HepG2 (cell line): ENCODE results near the gene ZNF429. TPM values are rescaled to one million over a fixed set of nuclear protein-coding genes. Genes with fewer than 3 reads are reported as not detected.

ENCODE experiments used
- ATAC-seq: fragments of 200-7000 bp; cut with Tn5 transposase; 3 replicates; pipeline ENCODE4 v1.9.1; 2020; ENCODE audit warnings: mild to moderate bottlenecking, moderate library complexity
- BruUV-seq: library from RNA; stranded (reverse); fragments of 400-500 nt; replicated peaks from 2 replicates; lab custom pipeline; 2021; lab: Mats Ljungman, UMichigan
- CTCF ChIA-PET: fragments of 300-600 bp; formaldehyde crosslinking; extraction: SDS; loops from one replicate; lab custom pipeline; 2021; ENCODE audit warnings: low total read pairs, inconsistent platforms, low intra/inter-chr PET ratio; lab: Yijun Ruan, JAX
- POLR2A ChIA-PET: fragments of 350-600 bp; sonication (Branson Sonifier 250); formaldehyde crosslinking; loops from one replicate; lab custom pipeline; 2020; ENCODE audit warnings: antibody characterized with exemption, inconsistent platforms; lab: Yijun Ruan, JAX
- DNase-seq: peaks from one replicate; pipeline ENCODE4 v3.0.0-alpha.2; 2015; ENCODE audit warnings: low spot score
- FAIRE-seq: peaks from 3 replicates; lab custom pipeline; 2011; peaks lifted over from hg19 to GRCh38; lab: Jason Lieb, UNC
- H2AFZ ChIP-seq: one replicate; pipeline ENCODE4 v1.6.1; 2011; ENCODE audit warnings: low read length, inconsistent platforms
- H3K27ac ChIP-seq: fragments of 300-600 bp; 3 replicates; pipeline ENCODE4 v1.8.0; 2011; ENCODE audit warnings: mixed run types, mild to moderate bottlenecking, mixed read lengths, low read length, inconsistent platforms; ENCODE audit not compliant: insufficient read depth; ENCODE audit errors: extremely low read length
- H3K27me3 ChIP-seq, 2 experiments: fragments of 200-600 bp in 1 of 2; 2 replicates in 1 of 2; 3 replicates in 1 of 2; pipeline versions ENCODE4 v1.6.0 to v1.8.0; 2011; ENCODE audit warnings: low read length in 2 of 2, mild to moderate bottlenecking in 2 of 2, moderate library complexity in 2 of 2, inconsistent platforms in 1 of 2; ENCODE audit not compliant: insufficient read depth in 2 of 2, control insufficient read depth in 1 of 2
- H3K36me3 ChIP-seq, 2 experiments: fragments of 200-600 bp in 1 of 2; replicated peaks in 1 of 2; 2 replicates in 1 of 2; 3 replicates in 1 of 2; pipeline versions ENCODE4 v1.5.1 to v1.8.0; 2011; ENCODE audit warnings: low read length in 2 of 2, inconsistent platforms in 1 of 2; ENCODE audit not compliant: insufficient read depth in 2 of 2, control insufficient read depth in 1 of 2
- H3K4me1 ChIP-seq: 2 replicates; pipeline ENCODE4 v1.5.1; 2012; ENCODE audit warnings: low read length, inconsistent platforms; ENCODE audit not compliant: insufficient read depth
- H3K4me2 ChIP-seq: 2 replicates; pipeline ENCODE4 v1.6.0; 2011; ENCODE audit warnings: low read depth, low read length, inconsistent platforms
- H3K4me3 ChIP-seq, 3 experiments: fragments of 200-600 bp in 1 of 3; sonication (generic), shearing (Covaris generic) in 1 of 3; replicated peaks in 1 of 3; 2 replicates each; pipeline ENCODE4 v1.5.1; 2011 to 2016; ENCODE audit warnings: low read length in 3 of 3, inconsistent platforms in 2 of 3, low read depth in 2 of 3, mild to moderate bottlenecking in 2 of 3, control low read depth in 1 of 3, mixed read lengths in 1 of 3; ENCODE audit not compliant: insufficient read depth in 1 of 3
- H3K79me2 ChIP-seq: one replicate; pipeline ENCODE4 v1.6.1; 2011; ENCODE audit warnings: low read length, inconsistent platforms; ENCODE audit not compliant: insufficient read depth
- H3K9ac ChIP-seq: 2 replicates; pipeline ENCODE4 v1.6.0; 2011; ENCODE audit warnings: mild to moderate bottlenecking, low read depth, low read length, inconsistent platforms; ENCODE audit not compliant: insufficient read depth
- H3K9me3 ChIP-seq: 2 replicates; pipeline ENCODE4 v1.5.1; 2012; ENCODE audit warnings: mild to moderate bottlenecking, low read length
- H4K20me1 ChIP-seq: 2 replicates; pipeline ENCODE4 v1.6.0; 2011; ENCODE audit warnings: inconsistent platforms, mild to moderate bottlenecking, low read length, moderate library complexity; ENCODE audit not compliant: insufficient read depth
- AGO1 ChIP-seq: fragments of 200-400 bp; formaldehyde crosslinking; IDR thresholded peaks from 2 replicates; pipeline ENCODE4 v1.6.1; 2017; ENCODE audit warnings: mild to moderate bottlenecking, low read depth, low read length, moderate library complexity; ENCODE audit not compliant: poor library complexity, severe bottlenecking
- CBX5 ChIP-seq: sonication (generic); formaldehyde crosslinking; IDR thresholded peaks from 2 replicates; pipeline ENCODE4 v1.4.0; 2020; ENCODE audit warnings: missing genetic modification reagents, borderline replicate concordance
- CREM ChIP-seq, 2 experiments: sonication (generic) in 1 of 2; formaldehyde crosslinking in 1 of 2; IDR thresholded peaks; 2 replicates each; pipeline versions ENCODE4 v1.4.0 to v1.6.1; 2016 to 2020; ENCODE audit warnings: antibody characterized with exemption in 1 of 2, mild to moderate bottlenecking in 1 of 2, missing genetic modification reagents in 1 of 2
- ETV6 ChIP-seq: sonication (generic); formaldehyde crosslinking; conservative IDR thresholded peaks from 2 replicates; pipeline ENCODE4 v1.4.0; 2020; ENCODE audit warnings: missing genetic modification reagents
- FOXC1 ChIP-seq: sonication (generic); formaldehyde crosslinking; IDR thresholded peaks from 2 replicates; pipeline ENCODE4 v1.8.0; 2022; ENCODE audit warnings: mild to moderate bottlenecking, missing genetic modification reagents, borderline replicate concordance
- GZF1 ChIP-seq: sonication (generic); formaldehyde crosslinking; IDR thresholded peaks from 2 replicates; pipeline ENCODE4 v1.5.1; 2020; ENCODE audit warnings: mild to moderate bottlenecking, missing genetic modification reagents
- JUND ChIP-seq: sonication (generic); formaldehyde crosslinking; IDR thresholded peaks from 2 replicates; pipeline ENCODE4 v1.8.0; 2022; ENCODE audit warnings: mild to moderate bottlenecking, missing genetic modification reagents
- KDM2A ChIP-seq: sonication (generic); formaldehyde crosslinking; IDR thresholded peaks from 2 replicates; pipeline ENCODE4 v1.4.0; 2020; ENCODE audit warnings: low read depth, missing genetic modification reagents, borderline replicate concordance
- MAFK ChIP-seq, 2 experiments: IDR thresholded peaks in 1 of 2; conservative IDR thresholded peaks in 1 of 2; 2 replicates each; pipeline ENCODE4 v1.6.1; 2011; ENCODE audit warnings: improper control_type of control experiment in 2 of 2, low read length in 2 of 2
- MTF2 ChIP-seq: sonication (generic); formaldehyde crosslinking; IDR thresholded peaks from 2 replicates; pipeline ENCODE4 v1.5.0; 2020; ENCODE audit warnings: missing genetic modification reagents, borderline replicate concordance
- PPARG ChIP-seq: conservative IDR thresholded peaks from 2 replicates; pipeline ENCODE4 v1.6.1; 2016; ENCODE audit warnings: missing biosample characterization, missing genetic modification reagents
- RFX3 ChIP-seq: IDR thresholded peaks from 2 replicates; pipeline ENCODE4 v1.6.1; 2016; ENCODE audit warnings: missing biosample characterization, missing genetic modification reagents
- SRF ChIP-seq: IDR thresholded peaks from 2 replicates; pipeline ENCODE4 v1.6.1; 2011; ENCODE audit warnings: mild to moderate bottlenecking, low read depth, low read length, moderate library complexity
- ZBTB1 ChIP-seq: sonication (generic); formaldehyde crosslinking; IDR thresholded peaks from 2 replicates; pipeline ENCODE4 v1.4.0; 2020; ENCODE audit warnings: missing genetic modification reagents, borderline replicate concordance
- ZNF12 ChIP-seq: sonication (generic); formaldehyde crosslinking; IDR thresholded peaks from 2 replicates; pipeline ENCODE4 v1.5.0; 2020; ENCODE audit warnings: missing genetic modification reagents
- ZNF138 ChIP-seq: sonication (generic); formaldehyde crosslinking; IDR thresholded peaks from 2 replicates; pipeline ENCODE4 v1.5.0; 2020; ENCODE audit warnings: mild to moderate bottlenecking, low read depth, missing genetic modification reagents
- ZNF20 ChIP-seq: sonication (generic); formaldehyde crosslinking; IDR thresholded peaks from 2 replicates; pipeline ENCODE4 v1.4.0; 2020; ENCODE audit warnings: mild to moderate bottlenecking, moderate library complexity, missing genetic modification reagents
- ZNF263 ChIP-seq: sonication (generic); formaldehyde crosslinking; IDR thresholded peaks from 2 replicates; pipeline ENCODE4 v1.4.0; 2020; ENCODE audit warnings: missing genetic modification reagents
- ZNF549 ChIP-seq: sonication (generic); formaldehyde crosslinking; IDR thresholded peaks from 2 replicates; pipeline ENCODE4 v1.5.0; 2020; ENCODE audit warnings: missing genetic modification reagents
- ZNF556 ChIP-seq: sonication (generic); formaldehyde crosslinking; IDR thresholded peaks from 2 replicates; pipeline ENCODE4 v1.4.0; 2020; ENCODE audit warnings: mild to moderate bottlenecking, missing genetic modification reagents, borderline replicate concordance
- ZNF607 ChIP-seq: sonication (generic); formaldehyde crosslinking; IDR thresholded peaks from 2 replicates; pipeline ENCODE4 v1.5.1; 2020; ENCODE audit warnings: missing genetic modification reagents, mild to moderate bottlenecking, borderline replicate concordance
- ZNF782 ChIP-seq: sonication (generic); formaldehyde crosslinking; IDR thresholded peaks from 2 replicates; pipeline ENCODE4 v1.4.0; 2020; ENCODE audit warnings: missing genetic modification reagents, mild to moderate bottlenecking, borderline replicate concordance
- ZNF792 ChIP-seq: IDR thresholded peaks from 2 replicates; pipeline ENCODE4 v1.6.1; 2016
- WGBS: methylation state at CpG from one replicate; pipeline ENCODE4 v1.1.6; 2017; ENCODE audit warnings: low lambda C conversion rate; 5-methylcytosine and 5-hydroxymethylcytosine counted together
- in situ Hi-C: cut with HindIII; loops from 2 replicates; pipeline ENCODE4 v1.10.0; 2017; ENCODE audit warnings: low pct_unique_long_range_greater_than_20kb; ENCODE audit not compliant: extremely low pct_ligation_motif_present
- intact Hi-C: fragments of 100-400 bp; cut with micrococcal nuclease; formaldehyde crosslinking; loops from one replicate; pipeline ENCODE4 v1.10.0; 2022; ENCODE audit not compliant: unreplicated experiment
- polyA plus RNA-seq, 8 experiments: library from polyadenylated mRNA; depleted of rRNA in 3 of 8; stranded (reverse) in 7 of 8; unstranded in 1 of 8; fragments of >200 nt; fragmentation: Illumina TruSeq in 4 of 8; extraction: Trizol in 4 of 8; gene quantifications; 2 replicates each; pipeline versions ENCODE4 v1.2.1 to v1.2.3, GENCODE V29; 2011 to 2016; ENCODE audit warnings: low read depth in 4 of 8, missing spikeins in 1 of 8, mixed read lengths in 1 of 8; ENCODE audit not compliant: insufficient read depth in 1 of 8
- total RNA-seq, 5 experiments: library from RNA; depleted of rRNA; stranded (reverse); fragments of >200 nt; fragmentation: Illumina TruSeq; extraction: Trizol; gene quantifications; 2 replicates each; pipeline ENCODE4 v1.2.3, GENCODE V29; 2016; ENCODE audit warnings: low read depth in 1 of 5
- TF ChIP-seq, protein P1 (sequence below): sonication (generic); formaldehyde crosslinking; IDR thresholded peaks from 2 replicates; pipeline ENCODE4 v1.4.0; 2020; ENCODE audit warnings: missing genetic modification reagents

The ZNF429 gene
- total and polyA plus RNA-seq, 2 of the 13 experiments (the other 11 are each of a cell fraction or from before 2014, with no cell fraction given) = 3.3 to 3.4 TPM

DNA sequence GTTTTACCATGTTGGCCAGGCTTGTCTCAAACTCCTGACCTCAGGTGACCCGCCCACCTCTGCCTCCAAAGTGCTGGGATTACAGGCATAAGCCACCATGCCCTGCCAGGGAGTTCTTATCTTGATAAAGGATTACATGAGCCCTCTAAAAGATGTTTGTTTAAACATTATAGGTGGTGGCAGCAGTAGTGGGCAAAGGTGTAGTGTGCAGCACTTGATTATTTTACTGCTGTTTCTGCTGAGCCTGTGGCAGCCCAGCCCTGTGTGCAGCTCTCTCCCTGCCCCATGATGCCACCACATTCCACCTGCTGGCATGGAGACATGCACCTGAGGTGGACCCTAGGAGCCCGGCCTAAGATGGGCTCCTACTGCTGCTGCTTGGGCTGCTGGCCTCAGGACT, 54.0 kb downstream of the ZNF429 start:
- H3K27me3 ChIP-seq = no peaks in the 10 kb centered on the region
- H3K4me3 ChIP-seq = no peak overlapping the region
- no peaks in the 10 kb centered on the region for H3K4me1 ChIP-seq
- no peaks in the 10 kb centered on the region for H3K36me3 ChIP-seq
- no peak for DNase-seq
- in situ Hi-C loops (no loop called here), intact Hi-C loops (no loop called here)
- no peak overlapping the region for H3K9ac ChIP-seq
- H2AFZ ChIP-seq = no peak overlapping the region
- BruUV-seq = no TSS peak
- no peak for FAIRE-seq
- no peaks in the 10 kb centered on the region for H4K20me1 ChIP-seq
- H3K9me3 ChIP-seq = peaks cover 75% of the 10 kb centered on the region
- H3K79me2 ChIP-seq = no peaks in the 10 kb centered on the region
- POLR2A ChIA-PET = no interaction called here
- WGBS = 0% methylated on average over 1 of the region's 2 CpGs
- no peak overlapping the region for H3K4me2 ChIP-seq
- no peak for TF ChIP-seq AGO1
- no peak for TF ChIP-seq CREM (IDR thresholded peaks at IDR 0.05)
- no peak for TF ChIP-seq CREM (CRISPR knock-in tag; IDR thresholded peaks at IDR 0.05)
- TF ChIP-seq PPARG = no peak
- TF ChIP-seq MAFK (conservative IDR thresholded peaks at IDR 0.05 in 1 of 2, IDR thresholded peaks at IDR 0.05 in 1 of 2; ENCODE audit: low read length in 2 of 2) = no peak
- TF ChIP-seq RFX3 = no peak
- TF ChIP-seq ZNF549 (CRISPR knock-in tag) = no peak
- TF ChIP-seq ZBTB1 (CRISPR knock-in tag) = no peak
- no peak for TF ChIP-seq ZNF782 (CRISPR knock-in tag)
- TF ChIP-seq JUND (CRISPR knock-in tag) = no peak
- TF ChIP-seq ZNF792 (CRISPR knock-in tag) = no peak
- ATAC-seq = no peak
- CTCF ChIA-PET = no interaction called here
- no peak overlapping the region for H3K27ac ChIP-seq

DNA sequence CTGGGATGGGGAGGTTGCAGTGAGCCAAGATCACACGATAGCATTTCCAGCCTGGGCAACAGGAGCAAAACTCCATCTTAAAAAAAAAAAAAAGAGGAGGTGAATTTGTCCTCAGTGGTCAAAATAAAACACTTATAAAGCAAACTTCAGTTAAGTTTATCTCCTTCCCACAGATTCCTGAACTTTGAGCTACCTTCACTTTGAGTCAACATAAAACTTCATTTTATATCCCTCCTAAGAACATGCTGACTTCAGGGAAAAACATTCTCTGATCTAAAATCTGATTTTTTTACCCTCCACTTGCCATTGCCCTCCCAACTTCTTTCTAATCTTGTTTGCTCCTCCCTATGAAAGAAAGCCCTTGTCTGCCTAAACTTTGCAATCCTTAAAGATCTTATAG, 59.0 kb downstream of the ZNF429 start:
- ATAC-seq (no peak), DNase-seq (no peak), FAIRE-seq (no peak)
- H3K27me3 ChIP-seq = no peaks in the 10 kb centered on the region
- H2AFZ ChIP-seq = no peak overlapping the region
- no peaks in the 10 kb centered on the region for H3K36me3 ChIP-seq
- no peak overlapping the region for H3K27ac ChIP-seq
- 0% methylated on average over 1 of the region's 1 CpG for WGBS
- BruUV-seq = no TSS peak
- H3K79me2 ChIP-seq = no peaks in the 10 kb centered on the region
- peaks cover 62% of the 10 kb centered on the region for H3K9me3 ChIP-seq
- H3K9ac ChIP-seq = no peak overlapping the region
- H3K4me1 ChIP-seq = no peaks in the 10 kb centered on the region
- H3K4me2 ChIP-seq = no peak overlapping the region
- intact Hi-C loops (no loop called here), in situ Hi-C loops (no loop called here)
- ChIA-PET POLR2A (no interaction called here), CTCF (no interaction called here)
- H3K4me3 ChIP-seq = no peak overlapping the region
- no peaks in the 10 kb centered on the region for H4K20me1 ChIP-seq
- TF ChIP-seq, protein P1, sequence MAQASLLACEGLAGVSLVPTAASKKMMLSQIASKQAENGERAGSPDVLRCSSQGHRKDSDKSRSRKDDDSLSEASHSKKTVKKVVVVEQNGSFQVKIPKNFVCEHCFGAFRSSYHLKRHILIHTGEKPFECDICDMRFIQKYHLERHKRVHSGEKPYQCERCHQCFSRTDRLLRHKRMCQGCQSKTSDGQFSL (CRISPR knock-in tag) = no peak
- no peak for TF ChIP-seq ZNF607 (CRISPR knock-in tag)
- TF ChIP-seq MTF2 = no peak
- no peak for TF ChIP-seq SRF
- no peak for TF ChIP-seq KDM2A (CRISPR knock-in tag)
- TF ChIP-seq GZF1 (CRISPR knock-in tag) = no peak
- TF ChIP-seq ZNF20 (CRISPR knock-in tag) = no peak
- no peak for TF ChIP-seq ZNF556 (CRISPR knock-in tag)
- TF ChIP-seq ZNF263 (CRISPR knock-in tag) = no peak
- TF ChIP-seq CBX5 (CRISPR knock-in tag) = no peak
- TF ChIP-seq ZNF12 (CRISPR knock-in tag) = no peak
- no peak for TF ChIP-seq ZNF138 (CRISPR knock-in tag)
- no peak for TF ChIP-seq FOXC1 (CRISPR knock-in tag)
- TF ChIP-seq ETV6 = no peak
